DOHH2 (cell line): ENCODE results near the gene CCDC38.

Experiments
- H3F3A ChIP-seq: fragments of 200-600 bp; sonication (generic), shearing (Covaris generic); 2 replicates; pipeline ENCODE4 v1.6.0; 2016; ENCODE audit warnings: antibody characterized with exemption, mild to moderate bottlenecking; ENCODE audit not compliant: control insufficient read depth, insufficient read depth
- H3K27ac ChIP-seq: fragments of 200-600 bp; sonication (generic); 2 replicates; pipeline ENCODE4 v1.5.1; 2014; ENCODE audit warnings: low read depth, mild to moderate bottlenecking, low read length, moderate library complexity
- H3K27me3 ChIP-seq: fragments of 200-600 bp; sonication (generic); 2 replicates; pipeline ENCODE4 v1.6.1; 2014; ENCODE audit warnings: mild to moderate bottlenecking, low read length, mixed read lengths; ENCODE audit not compliant: control insufficient read depth
- H3K36me3 ChIP-seq: fragments of 200-600 bp; sonication (generic); 2 replicates; pipeline ENCODE4 v1.6.1; 2014; ENCODE audit warnings: mild to moderate bottlenecking, low read length, moderate library complexity, mixed read lengths; ENCODE audit not compliant: control insufficient read depth
- H3K4me1 ChIP-seq: fragments of 200-600 bp; sonication (generic); 2 replicates; pipeline ENCODE4 v1.6.1; 2014; ENCODE audit warnings: mild to moderate bottlenecking, low read length, mixed read lengths; ENCODE audit not compliant: control insufficient read depth
- H3K4me2 ChIP-seq: fragments of 200-600 bp; sonication (generic); 2 replicates; pipeline ENCODE4 v1.6.0; 2014; ENCODE audit warnings: mild to moderate bottlenecking, low read length, moderate library complexity
- H3K4me3 ChIP-seq: fragments of 200-600 bp; sonication (generic); 2 replicates; pipeline ENCODE4 v1.5.1; 2014; ENCODE audit warnings: mild to moderate bottlenecking, low read length, mixed read lengths
- H3K79me2 ChIP-seq: fragments of 200-600 bp; sonication (generic); 2 replicates; pipeline ENCODE4 v1.6.1; 2014; ENCODE audit warnings: mild to moderate bottlenecking, low read length, mixed read lengths; ENCODE audit not compliant: control insufficient read depth
- H3K9me2 ChIP-seq: fragments of 200-600 bp; sonication (generic); replicated peaks from 2 replicates; pipeline ENCODE4 v1.6.1; 2014; ENCODE audit warnings: mild to moderate bottlenecking, low read length, mixed read lengths; ENCODE audit not compliant: control insufficient read depth
- H3K9me3 ChIP-seq: fragments of 200-600 bp; sonication (generic); 2 replicates; pipeline ENCODE4 v1.6.1; 2014; ENCODE audit warnings: antibody characterized with exemption, low read length, mixed read lengths; ENCODE audit not compliant: control insufficient read depth, insufficient read depth
- H4K20me1 ChIP-seq: fragments of 200-600 bp; sonication (generic); 2 replicates; pipeline ENCODE4 v1.6.0; 2014; ENCODE audit warnings: low read depth, mild to moderate bottlenecking, antibody characterized with exemption, low read length, moderate library complexity; ENCODE audit not compliant: control insufficient read depth, insufficient read depth
- CTCF ChIP-seq: fragments of 200-600 bp; sonication (generic); IDR thresholded peaks from one replicate; pipeline ENCODE4 v1.5.1; 2014; ENCODE audit warnings: antibody characterized with exemption, mild to moderate bottlenecking, low read depth, low read length; ENCODE audit not compliant: poor library complexity, severe bottlenecking
- EZH2phosphoT487 ChIP-seq: fragments of 200-600 bp; sonication (generic); IDR thresholded peaks from 2 replicates; pipeline ENCODE4 v1.6.1; 2017; ENCODE audit warnings: borderline replicate concordance, mild to moderate bottlenecking, antibody characterized with exemption, low read length, moderate library complexity, mixed read lengths

The CCDC38 gene

GRCh38 chr12:95863337-95863736 lies 79.1 kb downstream of the CCDC38 start:
- peaks cover 18% of the 10 kb centered on the region for H3K4me1 ChIP-seq
- 0 out of 2 replicates have a peak, but pooled peaks cover 6% of the 10 kb centered on the region for H3F3A ChIP-seq
- no peaks in the 10 kb centered on the region for H3K27me3 ChIP-seq
- no peak for TF ChIP-seq EZH2phosphoT487
- TF ChIP-seq CTCF, result no peak
- H3K27ac ChIP-seq, result no peak overlapping the region
- H3K9me2 ChIP-seq, result no peaks in the 10 kb centered on the region
- peaks cover 85% of the 10 kb centered on the region for H3K36me3 ChIP-seq
- H4K20me1 ChIP-seq, result no peaks in the 10 kb centered on the region; the same call in 1 of the 2 replicates
- no peak overlapping the region for H3K4me3 ChIP-seq
- H3K9me3 ChIP-seq, result no peaks in the 10 kb centered on the region
- no peak overlapping the region for H3K4me2 ChIP-seq
- peaks cover 60% of the 10 kb centered on the region for H3K79me2 ChIP-seq

- Histone ChIP-seq H3K9me2 (no peaks in the 10 kb centered on the region), H3K36me3 (peaks cover 74% of the 10 kb centered on the region), H3K9me3 (no peaks in the 10 kb centered on the region), H3K27me3 (no peaks in the 10 kb centered on the region), H3K79me2 (peaks cover 60% of the 10 kb centered on the region), H3K4me2 (no peak overlapping the region), H3K27ac (no peak overlapping the region), H4K20me1 (no peaks in the 10 kb centered on the region; the same call in 1 of the 2 replicates), H3F3A (0 out of 2 replicates have a peak, but pooled peaks cover 3% of the 10 kb centered on the region), H3K4me1 (peaks cover 19% of the 10 kb centered on the region), H3K4me3 (no peak overlapping the region)
- no peak for TF ChIP-seq EZH2phosphoT487
- no peak for TF ChIP-seq CTCF
These were observed 80.4 kb downstream of the CCDC38 start for GRCh38 chr12:95862038-95862437.

GRCh38 chr12:95859947-95860850 lies 82.2 kb downstream of the CCDC38 start:
- H3K4me1 ChIP-seq, result peaks cover 19% of the 10 kb centered on the region
- H3F3A ChIP-seq, result no peaks in the 10 kb centered on the region
- H3K9me3 ChIP-seq, result no peaks in the 10 kb centered on the region
- H3K27ac ChIP-seq, result no peak overlapping the region
- peak overlapping the region; percentile 76 for H3K4me2 ChIP-seq
- no peaks in the 10 kb centered on the region for H3K27me3 ChIP-seq
- H4K20me1 ChIP-seq, result no peaks in the 10 kb centered on the region; the same call in 1 of the 2 replicates
- TF ChIP-seq EZH2phosphoT487 (no peak), CTCF (no peak)
- peaks cover 57% of the 10 kb centered on the region for H3K36me3 ChIP-seq
- H3K79me2 ChIP-seq, result peaks cover 60% of the 10 kb centered on the region
- peak overlapping the region; percentile 80 for H3K4me3 ChIP-seq
- H3K9me2 ChIP-seq, result no peaks in the 10 kb centered on the region
